KOPT-K1 (cell line): ENCODE results near the gene VMAC.

Source experiments
- H3K27ac ChIP-seq: fragments of 200-600 bp; sonication (generic); 2 replicates; pipeline ENCODE4 v1.5.1; 2016; ENCODE audit warnings: antibody characterized with exemption, mild to moderate bottlenecking, low read depth, low read length; ENCODE audit not compliant: poor library complexity, severe bottlenecking
- H3K36me3 ChIP-seq: fragments of 200-600 bp; sonication (generic); 2 replicates; pipeline ENCODE4 v1.5.1; 2017; ENCODE audit warnings: antibody characterized with exemption, mild to moderate bottlenecking, low read length, moderate library complexity; ENCODE audit not compliant: insufficient read depth
- H3K9me3 ChIP-seq: fragments of 200-600 bp; sonication (generic); 2 replicates; pipeline ENCODE4 v1.5.1; 2017; ENCODE audit warnings: antibody characterized with exemption, low read length, mild to moderate bottlenecking; ENCODE audit not compliant: insufficient read depth, poor library complexity, severe bottlenecking

VMAC gene

GRCh38 chr19:5943045-5943444 lies 38.4 kb downstream of the VMAC start:
- H3K27ac ChIP-seq: no peak overlapping the region
- peaks cover 89% of the 10 kb centered on the region for H3K36me3 ChIP-seq
- H3K9me3 ChIP-seq: no peaks in the 10 kb centered on the region

GRCh38 chr19:5943623-5944022 lies 39.0 kb downstream of the VMAC start:
- Histone ChIP-seq H3K36me3 (peaks cover 87% of the 10 kb centered on the region), H3K27ac (no peak overlapping the region), H3K9me3 (no peaks in the 10 kb centered on the region)

GRCh38 chr19:5947435-5947834 lies 42.8 kb downstream of the VMAC start:
- H3K36me3 ChIP-seq: peaks cover 72% of the 10 kb centered on the region

GRCh38 chr19:5948752-5949564 lies 44.3 kb downstream of the VMAC start:
- Histone ChIP-seq H3K36me3 (peaks cover 65% of the 10 kb centered on the region), H3K9me3 (no peaks in the 10 kb centered on the region), H3K27ac (peak overlapping the region; percentile 44)

More at GRCh38 chr19:5947435-5947834, 42.8 kb downstream of the VMAC start:
- H3K9me3 ChIP-seq: no peaks in the 10 kb centered on the region
- no peak overlapping the region for H3K27ac ChIP-seq

- H3K36me3 ChIP-seq: peaks cover 57% of the 10 kb centered on the region
- no peaks in the 10 kb centered on the region for H3K9me3 ChIP-seq
- H3K27ac ChIP-seq: peak overlapping the region; percentile 44
Observed at GRCh38 chr19:5949792-5950305, 45.2 kb downstream of the VMAC start.

GRCh38 chr19:5950741-5951140 lies 46.1 kb downstream of the VMAC start:
- Histone ChIP-seq H3K27ac (no peak overlapping the region), H3K9me3 (no peaks in the 10 kb centered on the region), H3K36me3 (peaks cover 48% of the 10 kb centered on the region)

GRCh38 chr19:5951338-5951861 lies 46.7 kb downstream of the VMAC start:
- Histone ChIP-seq H3K36me3 (peaks cover 41% of the 10 kb centered on the region), H3K27ac (no peak overlapping the region)

GRCh38 chr19:5952193-5953029 lies 47.7 kb downstream of the VMAC start:
- Histone ChIP-seq H3K27ac (peak overlapping the region; percentile 46), H3K36me3 (peaks cover 34% of the 10 kb centered on the region), H3K9me3 (no peaks in the 10 kb centered on the region)

More at GRCh38 chr19:5951338-5951861, 46.7 kb downstream of the VMAC start:
- H3K9me3 ChIP-seq: no peaks in the 10 kb centered on the region

- Histone ChIP-seq H3K36me3 (peaks cover 28% of the 10 kb centered on the region), H3K27ac (peak overlapping the region; percentile 46), H3K9me3 (no peaks in the 10 kb centered on the region)
Observed at GRCh38 chr19:5953030-5953589, 48.4 kb downstream of the VMAC start.

- Histone ChIP-seq H3K36me3 (peaks cover 23% of the 10 kb centered on the region), H3K9me3 (no peaks in the 10 kb centered on the region), H3K27ac (peak overlapping the region; percentile 46)
Observed at GRCh38 chr19:5953680-5954213, 49.1 kb downstream of the VMAC start.

GRCh38 chr19:5954293-5954692 lies 49.6 kb downstream of the VMAC start:
- Histone ChIP-seq H3K9me3 (no peaks in the 10 kb centered on the region), H3K36me3 (peaks cover 18% of the 10 kb centered on the region), H3K27ac (peak overlapping the region; percentile 46)

GRCh38 chr19:5955636-5955935 lies 50.9 kb downstream of the VMAC start:
- Histone ChIP-seq H3K36me3 (peaks cover 12% of the 10 kb centered on the region), H3K27ac (no peak overlapping the region), H3K9me3 (no peaks in the 10 kb centered on the region)

- H3K9me3 ChIP-seq: no peaks in the 10 kb centered on the region
- no peak overlapping the region for H3K27ac ChIP-seq
- peaks cover 12% of the 10 kb centered on the region for H3K36me3 ChIP-seq
Observed at GRCh38 chr19:5956323-5956722, 51.7 kb downstream of the VMAC start.

- Histone ChIP-seq H3K9me3 (no peaks in the 10 kb centered on the region), H3K36me3 (peaks cover 8% of the 10 kb centered on the region), H3K27ac (no peak overlapping the region)
Observed at GRCh38 chr19:5956728-5957127, 52.1 kb downstream of the VMAC start.

GRCh38 chr19:5957170-5957569 lies 52.5 kb downstream of the VMAC start:
- Histone ChIP-seq H3K27ac (no peak overlapping the region), H3K36me3 (peaks cover 4% of the 10 kb centered on the region; the same call in 1 of the 2 replicates), H3K9me3 (no peaks in the 10 kb centered on the region)
